Right atrium auricular region (tissue), 2 donors: ENCODE measurements around the gene ITIH5. TPM values are rescaled to one million over a fixed set of nuclear protein-coding genes. Genes with fewer than 3 reads are reported as not detected.

ENCODE experiments used
- DNase-seq: peaks from one replicate; pipeline ENCODE4 v3.0.0-alpha.2; 2019; ENCODE audit warnings: low spot score
- H3K27ac ChIP-seq, 2 donors: fragments of 200-600 bp; sonication (generic); 1 replicate in 1 of 2; 2 replicates in 1 of 2; pipeline ENCODE4 v1.5.1; 2016 to 2019
- H3K27me3 ChIP-seq, 2 donors: fragments of 200-600 bp; sonication (generic); one replicate each; pipeline versions ENCODE4 v1.5.1 to v1.6.0; 2017 to 2019
- H3K36me3 ChIP-seq: fragments of 200-600 bp; sonication (generic); one replicate; pipeline ENCODE4 v1.5.1; 2016
- H3K4me1 ChIP-seq, 2 donors: fragments of 200-600 bp; sonication (generic); one replicate each; pipeline versions ENCODE4 v1.5.1 to v1.6.0; 2017 to 2019
- H3K4me3 ChIP-seq, 2 donors: fragments of 200-600 bp; sonication (generic); 1 replicate in 1 of 2; 2 replicates in 1 of 2; pipeline ENCODE4 v1.5.1; 2017 to 2019; ENCODE audit warnings: mild to moderate bottlenecking in 1 of 2, moderate library complexity in 1 of 2
- H3K9me3 ChIP-seq, 2 donors: fragments of 200-600 bp; sonication (generic); one replicate each; pipeline ENCODE4 v1.5.1; 2019
- CTCF ChIP-seq, 2 donors: fragments of 200-600 bp; sonication (generic); IDR thresholded peaks; one replicate each; pipeline ENCODE4 v1.5.1; 2019; ENCODE audit warnings: antibody characterized with exemption in 2 of 2
- total RNA-seq, 2 donors: library from RNA; depleted of rRNA; stranded (reverse); fragments of >200 nt; gene quantifications; one replicate each; pipeline ENCODE4 v1.1.0, GENCODE V29; 2016

ITIH5 gene
- total RNA-seq, 2 donors from 2014 or later = 3.1 to 7.3 TPM

- no peak overlapping the region for H3K4me3 ChIP-seq
- TF ChIP-seq CTCF (IDR thresholded peaks at IDR 0.05) = peak in 1 of 2 donors; percentile 23
- no peak for DNase-seq
Measured at GRCh38 chr10:7561216-7561893, 105.4 kb downstream of the ITIH5 start.

GRCh38 chr10:7560519-7560918 lies 106.2 kb downstream of the ITIH5 start:
- TF ChIP-seq CTCF (IDR thresholded peaks at IDR 0.05) = no peak
- H3K27me3 ChIP-seq = no peaks in the 10 kb centered on the region
- H3K4me1 ChIP-seq = peaks cover 0 to 40% of the 10 kb centered on the region in 2 donors
- no peaks in the 10 kb centered on the region for H3K36me3 ChIP-seq
- H3K9me3 ChIP-seq = no peaks in the 10 kb centered on the region
- no peak for DNase-seq
- H3K4me3 ChIP-seq = no peak overlapping the region
- peak overlapping the region in 1 of 2 donors; percentile 56 for H3K27ac ChIP-seq

More at GRCh38 chr10:7561216-7561893, 105.4 kb downstream of the ITIH5 start:
- peaks cover 0 to 39% of the 10 kb centered on the region in 2 donors for H3K4me1 ChIP-seq
- H3K36me3 ChIP-seq = no peaks in the 10 kb centered on the region
- no peaks in the 10 kb centered on the region for H3K9me3 ChIP-seq
- no peaks in the 10 kb centered on the region for H3K27me3 ChIP-seq
- peak overlapping the region; percentile 56 to 59 for H3K27ac ChIP-seq

DNA sequence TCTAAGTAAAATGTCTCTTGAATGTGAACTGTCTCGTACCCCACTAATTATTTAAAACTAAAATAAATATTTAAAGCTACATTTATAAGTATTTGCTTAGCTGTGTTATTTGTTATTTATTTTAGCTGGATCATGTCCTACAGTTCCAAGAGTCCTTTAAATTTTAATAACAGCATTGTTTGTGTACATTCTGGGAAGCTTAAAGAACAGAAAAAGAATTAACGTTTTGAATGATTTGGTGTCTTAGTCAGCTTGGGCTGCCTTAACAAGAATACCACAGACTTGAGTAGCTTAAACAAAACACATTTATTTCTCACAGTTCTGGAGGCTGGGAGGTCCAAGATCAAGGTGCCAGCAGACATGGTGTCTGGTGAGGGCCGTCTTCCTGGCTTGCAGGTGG lies 107.4 kb downstream of the ITIH5 start:
- Histone ChIP-seq H3K36me3 (no peaks in the 10 kb centered on the region), H3K4me3 (no peak overlapping the region), H3K9me3 (no peaks in the 10 kb centered on the region), H3K27ac (no peak overlapping the region), H3K27me3 (no peaks in the 10 kb centered on the region), H3K4me1 (peaks cover 0 to 46% of the 10 kb centered on the region in 2 donors)
- DNase-seq = no peak
- TF ChIP-seq CTCF (IDR thresholded peaks at IDR 0.05) = no peak

DNA sequence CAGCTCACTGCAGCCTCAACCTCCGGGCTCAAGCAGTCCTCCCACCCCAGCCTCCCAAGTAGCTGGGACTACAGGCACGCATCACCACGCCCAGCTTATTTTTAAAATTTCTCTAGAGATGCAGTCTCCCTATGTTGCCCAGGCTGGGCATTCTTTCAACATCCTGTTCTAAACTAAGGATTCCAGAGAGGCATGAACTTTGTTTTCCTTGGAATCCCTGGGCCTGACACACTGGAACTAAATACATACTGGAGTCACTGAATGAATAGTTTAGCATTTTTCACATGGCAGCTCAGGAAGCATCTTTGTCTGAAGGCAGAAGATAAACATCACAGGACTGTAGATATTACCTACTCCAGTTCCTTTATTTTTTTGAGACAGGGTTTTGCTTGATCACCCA lies 108.7 kb downstream of the ITIH5 start:
- no peak overlapping the region for H3K4me3 ChIP-seq
- DNase-seq = no peak
- H3K36me3 ChIP-seq = no peaks in the 10 kb centered on the region
- no peak overlapping the region for H3K27ac ChIP-seq
- no peak for TF ChIP-seq CTCF (IDR thresholded peaks at IDR 0.05)
- no peaks in the 10 kb centered on the region for H3K9me3 ChIP-seq
- peaks cover 0 to 35% of the 10 kb centered on the region in 2 donors for H3K4me1 ChIP-seq
- no peaks in the 10 kb centered on the region for H3K27me3 ChIP-seq

DNA sequence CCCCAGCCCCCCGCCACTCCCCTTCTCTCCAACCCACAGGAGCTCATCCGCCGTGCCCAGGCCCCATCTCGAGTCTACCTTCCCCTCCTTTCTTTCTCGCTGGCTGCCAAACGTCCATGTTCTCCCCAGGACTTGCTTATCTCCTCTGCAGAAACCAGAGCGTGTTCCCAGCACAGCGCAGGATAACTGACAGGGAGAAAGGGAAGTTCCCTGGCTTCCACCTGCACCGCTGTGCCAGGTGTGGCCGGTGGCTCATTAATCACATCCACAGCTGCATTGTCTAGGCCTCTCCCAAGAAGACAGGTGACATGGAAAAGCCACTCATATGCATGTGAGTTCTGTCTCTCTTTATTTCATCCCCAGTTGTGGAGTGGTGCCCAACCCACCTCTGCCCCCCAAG lies 113.2 kb downstream of the ITIH5 start:
- Histone ChIP-seq H3K9me3 (no peaks in the 10 kb centered on the region), H3K27ac (no peak overlapping the region), H3K4me3 (no peak overlapping the region), H3K4me1 (peaks cover 0 to 23% of the 10 kb centered on the region in 2 donors), H3K27me3 (no peaks in the 10 kb centered on the region), H3K36me3 (no peaks in the 10 kb centered on the region)
- DNase-seq = no peak
- no peak for TF ChIP-seq CTCF (IDR thresholded peaks at IDR 0.05)
